Measurements from ENCODE around the gene FRY.

The FRY gene

GRCh38 chr13:32179708-32180107, 148.1 kb downstream of the FRY start:
- DNase-seq: no peak

GRCh38 chr13:32187651-32188050, 156.1 kb downstream of the FRY start:
- no peak for DNase-seq

GRCh38 chr13:32191452-32191998, 160.0 kb downstream of the FRY start:
- no peak for DNase-seq

- DNase-seq: peak; percentile 64
These were observed 164.1 kb downstream of the FRY start for GRCh38 chr13:32195713-32196112.

GRCh38 chr13:32199168-32199567, 167.6 kb downstream of the FRY start:
- DNase-seq: no peak

- DNase-seq: no peak
These were observed 169.2 kb downstream of the FRY start for GRCh38 chr13:32200741-32201140.

- DNase-seq: no peak
These were observed 170.2 kb downstream of the FRY start for GRCh38 chr13:32201809-32202208.

GRCh38 chr13:32202268-32202667, 170.7 kb downstream of the FRY start:
- no peak for DNase-seq

- DNase-seq: no peak
These were observed 171.6 kb downstream of the FRY start for GRCh38 chr13:32203221-32203620.

GRCh38 chr13:32203736-32204135, 172.2 kb downstream of the FRY start:
- no peak for DNase-seq

GRCh38 chr13:32205431-32206096, 174.0 kb downstream of the FRY start:
- DNase-seq: no peak

GRCh38 chr13:32206097-32206740, 174.6 kb downstream of the FRY start:
- no peak for DNase-seq

GRCh38 chr13:32208860-32209259, 177.3 kb downstream of the FRY start:
- no peak for DNase-seq

- no peak for DNase-seq
These were observed 178.1 kb downstream of the FRY start for GRCh38 chr13:32209652-32210051.

GRCh38 chr13:32210101-32210500, 178.5 kb downstream of the FRY start:
- DNase-seq: no peak

- no peak for DNase-seq
These were observed 180.2 kb downstream of the FRY start for GRCh38 chr13:32211813-32212212.

GRCh38 chr13:32212421-32212820, 180.8 kb downstream of the FRY start:
- DNase-seq: no peak

GRCh38 chr13:32213626-32214025, 182.1 kb downstream of the FRY start:
- no peak for DNase-seq

GRCh38 chr13:32214071-32214470, 182.5 kb downstream of the FRY start:
- DNase-seq: no peak

GRCh38 chr13:32216281-32216680, 184.7 kb downstream of the FRY start:
- DNase-seq: no peak

GRCh38 chr13:32222046-32222676, 190.6 kb downstream of the FRY start:
- no peak for DNase-seq

GRCh38 chr13:32224916-32225315, 193.3 kb downstream of the FRY start:
- DNase-seq: no peak

- DNase-seq: no peak
These were observed 193.9 kb downstream of the FRY start for GRCh38 chr13:32225481-32225931.
